ENCODE results near the gene UGCG. TPM values are rescaled to one million over a fixed set of nuclear protein-coding genes. Genes with fewer than 3 reads are reported as not detected.

UGCG gene
- total and polyA plus RNA-seq, 10 of the 15 experiments (the other 5 are each of a cell fraction or from before 2014, with no cell fraction given): 21.7 to 96.6 (median 48.9) TPM

GRCh38 chr9:111909444-111909843 lies 12.8 kb downstream of the UGCG start:
- H2AFZ ChIP-seq (ENCODE audit: control insufficient read depth, low read depth, low read length): no peak overlapping the region
- H3K9me3 ChIP-seq (replicated peaks; ENCODE audit: control insufficient read depth, insufficient read depth, low read length): no peaks in the 10 kb centered on the region
- intact Hi-C loops (cut with micrococcal nuclease; ENCODE audit: unreplicated experiment) (no loop called here), in situ Hi-C loops (cut with MboI) (no loop called here)
- H3K79me2 ChIP-seq (ENCODE audit: control insufficient read depth, insufficient read depth, low read length): peaks cover 94% of the 10 kb centered on the region
- FAIRE-seq (no peak), ATAC-seq (peak; percentile 65), DNase-seq (ENCODE audit: low read depth, low spot score) (no peak)
- POLR2A ChIA-PET: interaction anchor here (0.5 to 2.0 kb wide), 16 partner anchors 9 to 165 kb away, joined by 3 to 10 read pairs (median 4); partner anchors contain the start of gene UGCG
- WGBS (ENCODE audit: insufficient coverage, insufficient replicate concordance, low lambda C conversion rate, missing lambda C conversion rate): 61% methylated on average over 3 of the region's 3 CpGs
- no peak overlapping the region for H3K9ac ChIP-seq (ENCODE audit: control insufficient read depth, insufficient read depth, low read length)
- 0 out of 2 replicates have a peak, but pooled peaks have one; percentile 17 for TF ChIP-seq RAD51 (IDR thresholded peaks at IDR 0.05)
- TF ChIP-seq ATF7 (IDR thresholded peaks at IDR 0.05; ENCODE audit: low read depth): peak; percentile 26; the same call in 1 of the 2 replicates
- peak; percentile 30; the same call in 1 of the 2 replicates for TF ChIP-seq ZNF687 (IDR thresholded peaks at IDR 0.05)
- TF ChIP-seq MXI1 (IDR thresholded peaks at IDR 0.05; ENCODE audit: low read depth, low read length): 0 out of 2 replicates have a peak, but pooled peaks have one; percentile 23
- peak; percentile 38; the same call in 1 of the 2 replicates for TF ChIP-seq WRNIP1 (IDR thresholded peaks at IDR 0.05; ENCODE audit: borderline replicate concordance, low read depth, low read length)
- TF ChIP-seq NBN (IDR thresholded peaks at IDR 0.05): peak; percentile 51; the same call in 1 of the 2 replicates
- TF ChIP-seq ZNF622 (IDR thresholded peaks at IDR 0.05): no peak
- TF ChIP-seq ZNF24 (IDR thresholded peaks at IDR 0.05): no peak
- TF ChIP-seq BHLHE40 (IDR thresholded peaks at IDR 0.05; ENCODE audit: borderline replicate concordance in 1 of 2, low read depth in 2 of 2, low read length in 1 of 2): peak; percentile 12 to 26; a peak in 1 of 4 replicates
- peak; percentile 50; the same call in 1 of the 2 replicates for TF ChIP-seq SPI1 (IDR thresholded peaks at IDR 0.05; ENCODE audit: borderline replicate concordance, insufficient read depth, low read depth, low read length)
- no peak for TF ChIP-seq ATF2 (IDR thresholded peaks at IDR 0.05; ENCODE audit: low read length)
- TF ChIP-seq RELB (IDR thresholded peaks at IDR 0.05; ENCODE audit: low read depth): peak; percentile 15; the same call in 1 of the 2 replicates
- peak in 1 of 2 experiments; percentile 10; a peak in 1 of 4 replicates for TF ChIP-seq IKZF2 (IDR thresholded peaks at IDR 0.05)
- TF ChIP-seq JUNB (IDR thresholded peaks at IDR 0.05): 0 out of 2 replicates have a peak, but pooled peaks have one; percentile 7
- SMC1A ChIA-PET (ENCODE audit: uncharacterized antibody, unreplicated experiment): interaction anchor here (0.6 to 3.2 kb wide), 27 partner anchors 9 to 168 kb away, joined by 3 to 20 read pairs (median 4); partner anchors contain the start of gene UGCG
- RAD21 ChIA-PET (ENCODE audit: unreplicated experiment): interaction anchor here (0.6 to 2.8 kb wide), 16 partner anchors 9 to 165 kb away, joined by 3 to 18 read pairs (median 5); partner anchors contain the start of gene UGCG
- no peaks in the 10 kb centered on the region; a peak in 1 of 4 replicates for H3K36me3 ChIP-seq (ENCODE audit: control insufficient read depth in 2 of 2, insufficient read depth in 2 of 2, low read length in 1 of 2)
- H3K4me1 ChIP-seq (ENCODE audit: control insufficient read depth, insufficient read depth, low read length): peaks cover 62% of the 10 kb centered on the region
- BruUV-seq (replicated peaks): no TSS peak
- H3K4me2 ChIP-seq (ENCODE audit: control insufficient read depth, insufficient read depth): peak overlapping the region; percentile 78
- 0 out of 2 replicates have a peak, but pooled peaks cover 7% of the 10 kb centered on the region for H4K20me1 ChIP-seq (ENCODE audit: control insufficient read depth, insufficient read depth)
- H3K27me3 ChIP-seq (replicated peaks in 1 of 2; ENCODE audit: control insufficient read depth in 2 of 2, insufficient read depth in 2 of 2, low read length in 1 of 2): no peaks in the 10 kb centered on the region
- peak overlapping the region; percentile 70; the same call in 1 of the 2 replicates for H3K27ac ChIP-seq (ENCODE audit: control insufficient read depth, insufficient read depth)
- H3K4me3 ChIP-seq: peak overlapping the region; percentile 36; the same call in 1 of the 2 replicates
- CTCF ChIA-PET: interaction anchor here (0.9 to 2.1 kb wide), 6 partner anchors 9 to 209 kb away, joined by 3 to 8 read pairs (median 4); no protein-coding TSS in a partner anchor

Measured in GM12878 (cell line).